GM12865 (cell line): ENCODE results near the gene PRR14.
A peak's percentile ranks its signal among the peaks of the same experiment; 100 is the strongest.

Experiments used
- DNase-seq: peaks from one replicate; pipeline ENCODE4 v3.0.0; 2010; ENCODE audit warnings: low read depth
- H3K4me3 ChIP-seq: 2 replicates; pipeline ENCODE4 v1.5.1; 2011; ENCODE audit warnings: mild to moderate bottlenecking, low read depth, low read length, control low read depth
- CTCF ChIP-seq: IDR thresholded peaks from 2 replicates; pipeline ENCODE4 v1.5.1; 2011; ENCODE audit warnings: low read length, control low read depth, low read depth, inconsistent platforms; ENCODE audit not compliant: insufficient read depth; ENCODE audit errors: missing control alignments

The PRR14 gene

DNA sequence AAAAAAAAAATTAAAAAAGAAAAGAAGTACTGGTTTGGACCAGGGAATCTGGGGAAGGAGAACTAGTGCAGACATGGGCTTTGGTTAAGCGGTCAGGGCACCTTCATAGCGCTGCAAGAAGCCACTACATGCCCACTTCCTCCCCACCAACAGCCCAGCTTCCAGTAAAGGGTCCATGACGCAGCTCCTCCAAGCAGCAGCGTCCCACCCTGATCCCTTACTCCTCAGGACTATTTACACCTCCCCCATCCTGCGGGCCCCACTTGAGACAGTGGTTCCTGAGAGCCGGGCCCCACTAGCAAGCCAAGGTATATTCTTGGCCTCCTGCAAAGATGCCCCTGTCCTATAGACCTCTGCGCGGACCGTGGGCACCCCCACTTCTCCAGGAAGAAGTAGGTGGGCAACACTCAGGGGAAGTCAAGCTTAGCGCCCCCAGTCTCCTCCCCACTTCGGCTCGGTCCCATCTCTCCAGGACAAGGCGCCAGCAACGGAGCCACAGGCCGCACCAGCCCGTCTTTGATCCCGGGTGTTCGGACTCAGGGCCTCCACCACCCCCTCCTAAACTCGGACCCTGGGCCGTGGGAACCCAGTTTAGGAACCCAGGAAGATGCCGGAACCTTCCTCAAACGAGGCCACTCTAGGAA lies 913 bp upstream of the PRR14 start:
- no peak for DNase-seq

DNA sequence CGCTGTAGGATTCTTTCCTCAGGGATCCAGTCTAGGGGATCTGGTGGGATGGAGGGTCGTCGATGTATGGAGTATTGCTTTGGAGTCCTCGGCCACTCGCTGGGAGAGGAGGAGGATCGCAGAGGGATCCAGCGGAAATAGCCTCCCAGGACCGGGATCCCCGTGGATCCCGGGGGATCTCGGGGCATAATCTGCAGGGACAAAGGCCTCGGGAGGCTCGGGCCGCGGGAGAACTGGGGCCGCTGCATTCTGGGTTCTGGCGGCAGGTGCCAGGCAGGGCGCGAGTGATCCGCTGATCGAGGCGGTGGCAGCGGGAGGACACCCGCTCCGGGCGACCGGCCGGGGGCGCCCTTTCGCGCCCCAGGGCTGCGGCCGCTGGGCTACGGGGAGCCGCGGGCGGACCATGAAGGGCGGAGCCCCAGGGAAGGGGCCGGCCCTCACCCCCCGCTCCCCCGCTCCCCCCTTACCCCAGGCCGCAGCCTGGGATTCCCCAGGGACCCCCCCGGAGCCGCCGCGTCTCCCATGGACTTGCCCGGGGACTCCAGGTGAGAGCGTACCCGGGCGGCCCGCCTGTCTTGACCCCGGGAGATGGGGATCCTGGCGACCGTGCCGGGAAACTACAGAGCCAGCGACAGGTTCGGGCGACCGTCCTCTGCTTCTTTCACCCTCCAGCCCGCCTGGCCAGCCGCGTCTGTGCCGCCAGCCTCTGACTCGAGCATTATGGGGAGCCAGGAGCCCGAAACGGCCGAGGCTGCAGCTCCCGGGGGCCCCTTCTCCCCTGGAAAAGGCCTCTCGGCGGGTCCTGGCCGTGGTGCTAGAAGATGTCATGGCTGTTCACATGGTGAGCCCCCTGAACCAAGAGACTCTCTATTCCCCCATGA lies 604 bp downstream of the PRR14 start:
- peak overlapping the region; percentile 86 for H3K4me3 ChIP-seq
- peak; percentile 91 for DNase-seq
- TF ChIP-seq CTCF: peak; percentile 79

More for the DNA sequence above, 913 bp upstream of the PRR14 start:
- TF ChIP-seq CTCF: no peak
- peak overlapping the region; percentile 86 for H3K4me3 ChIP-seq

- no peak for DNase-seq
- no peak for TF ChIP-seq CTCF
- peak overlapping the region; percentile 86 for H3K4me3 ChIP-seq
Observed at GRCh38 chr16:30652005-30652296, 1.2 kb downstream of the PRR14 start.

DNA sequence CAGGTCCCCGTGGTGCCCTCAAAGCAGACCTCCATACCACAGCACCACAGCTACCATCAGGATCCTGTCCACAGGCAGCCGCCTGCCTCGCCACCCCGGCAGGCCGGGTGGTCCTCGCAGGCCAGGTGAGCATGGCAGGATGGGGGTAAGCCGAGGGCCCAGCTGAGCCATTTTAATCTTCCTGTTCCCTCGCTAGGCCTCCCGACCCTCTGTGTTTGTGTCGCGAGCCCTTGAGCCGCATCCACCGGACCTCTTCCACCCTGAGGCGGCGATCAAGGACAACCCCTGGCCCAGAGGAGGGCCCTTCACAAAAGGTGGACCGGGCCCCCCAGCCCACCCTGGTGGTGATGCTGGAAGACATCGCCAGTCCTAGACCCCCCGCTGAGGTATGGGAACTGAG lies 2.0 kb downstream of the PRR14 start:
- DNase-seq: no peak
- H3K4me3 ChIP-seq: no peak overlapping the region
- TF ChIP-seq CTCF: no peak

DNA sequence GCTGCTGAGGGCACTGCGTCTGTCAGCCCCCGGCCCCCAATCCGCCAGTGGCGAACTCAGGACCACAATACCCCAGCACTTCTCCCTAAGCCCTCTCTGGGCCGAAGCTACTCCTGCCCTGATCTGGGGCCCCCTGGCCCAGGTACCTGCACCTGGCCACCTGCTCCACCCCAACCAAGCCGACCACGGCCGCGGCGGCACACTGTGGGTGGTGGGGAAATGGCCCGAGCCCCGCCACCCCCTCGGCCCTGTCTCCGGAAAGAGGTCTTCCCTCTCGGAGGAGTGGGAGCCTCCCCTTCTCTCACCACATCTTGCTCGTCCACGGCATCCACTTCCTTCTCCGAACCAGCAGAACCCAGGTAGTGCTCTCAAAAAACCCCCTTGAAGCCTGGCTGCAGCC lies 4.1 kb downstream of the PRR14 start:
- no peak for DNase-seq
- H3K4me3 ChIP-seq: no peak overlapping the region
- TF ChIP-seq CTCF: no peak

DNA sequence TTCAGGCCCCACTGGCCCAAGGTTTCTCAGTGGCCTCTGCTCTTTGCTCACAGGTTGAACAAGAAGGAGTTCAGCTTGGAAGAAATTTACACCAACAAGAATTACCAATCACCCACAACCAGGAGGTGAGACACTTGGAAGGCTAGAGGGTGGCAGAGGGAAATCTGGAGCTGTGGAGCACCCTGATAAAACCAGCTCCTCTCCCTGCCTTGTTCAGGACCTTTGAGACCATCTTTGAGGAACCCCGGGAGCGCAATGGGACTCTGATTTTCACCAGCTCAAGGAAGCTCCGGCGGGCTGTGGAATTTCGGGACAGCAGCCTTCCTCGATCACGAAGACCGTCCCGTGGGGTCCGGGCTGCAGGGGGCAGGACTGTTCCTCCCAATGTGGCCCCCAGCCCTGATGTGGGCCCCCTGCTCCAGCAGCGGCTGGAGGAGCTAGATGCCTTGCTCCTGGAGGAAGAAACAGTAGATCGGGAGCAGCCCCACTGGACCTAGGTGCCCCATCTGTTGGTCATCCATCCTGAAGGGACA lies 5.1 kb downstream of the PRR14 start:
- TF ChIP-seq CTCF: no peak
- DNase-seq: no peak
- H3K4me3 ChIP-seq: no peak overlapping the region
